Measurements from ENCODE around the gene LSM14A.

Gene LSM14A

DNA sequence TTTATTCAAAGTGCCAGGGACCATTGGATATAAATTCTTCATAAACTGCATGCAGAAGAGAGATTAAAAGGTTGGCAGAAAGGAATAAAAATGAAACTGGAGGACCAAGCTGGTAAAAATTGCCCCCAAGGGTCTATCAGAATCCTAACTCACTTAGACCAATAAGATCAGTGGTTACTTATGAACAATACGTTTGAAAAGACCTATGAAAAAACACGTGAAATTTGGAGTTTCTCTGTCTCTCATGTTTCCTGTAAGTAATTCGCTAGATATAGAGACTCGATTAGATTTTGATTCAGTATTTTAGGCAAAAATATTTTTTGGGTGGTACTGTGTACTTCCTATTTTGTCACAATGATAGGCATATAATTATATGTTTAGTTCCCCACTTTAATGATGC, 104.9 kb downstream of the LSM14A start:
- no peak for FAIRE-seq
- no peak for DNase-seq (ENCODE audit: insufficient read length, low spot score)

- FAIRE-seq (no peak), DNase-seq (ENCODE audit: insufficient read length, low spot score) (no peak)
Measured at GRCh38 chr19:34278783-34279182, 106.5 kb downstream of the LSM14A start.

Data from HTR-8/SVneo (cell line).